K562 (cell line): ENCODE data around the gene SDHC. TPM values are rescaled to one million over a fixed set of nuclear protein-coding genes. Genes with fewer than 3 reads are reported as not detected.
A peak's percentile ranks its signal among the peaks of the same experiment; 100 is the strongest.

Experiments
- ATAC-seq: fragments of 200-7000 bp; cut with Tn5 transposase; 3 replicates; pipeline ENCODE4 v1.9.1; 2020; ENCODE audit warnings: moderate library complexity
- BruUV-seq: library from RNA; stranded (reverse); fragments of 400-500 nt; replicated peaks from 2 replicates; lab custom pipeline; 2021; lab: Mats Ljungman, UMichigan
- CTCF ChIA-PET: fragments of 300-600 bp; formaldehyde crosslinking; extraction: SDS; loops from one replicate; lab custom pipeline; 2021; ENCODE audit warnings: low intra/inter-chr PET ratio; lab: Yijun Ruan, JAX
- POLR2A ChIA-PET: fragments of 300-600, 350-650 bp; sonication (Branson Sonifier 250); formaldehyde crosslinking; extraction: SDS; loops from one replicate; lab custom pipeline; 2021; ENCODE audit warnings: antibody characterized with exemption, inconsistent platforms; lab: Yijun Ruan, JAX
- DNase-seq, 4 experiments: peaks; one replicate each; pipeline versions ENCODE4 v3.0.0 to v3.0.0-alpha.2; 2011 to 2018; ENCODE audit warnings: low spot score in 3 of 4, mixed read lengths in 3 of 4; ENCODE audit errors: extremely low read depth in 1 of 4
- FAIRE-seq: peaks from 2 replicates; lab custom pipeline; 2011; peaks lifted over from hg19 to GRCh38; lab: Jason Lieb, UNC
- H2AFZ ChIP-seq: 2 replicates; pipeline ENCODE4 v1.6.0; 2011; ENCODE audit warnings: low read depth, low read length, control low read depth, inconsistent platforms
- H3K27ac ChIP-seq: fragments of 200-600 bp; 3 replicates; pipeline ENCODE4 v1.8.0; 2011; ENCODE audit warnings: low read depth, mild to moderate bottlenecking, control low read depth, inconsistent platforms, low read length, moderate library complexity, mixed read lengths; ENCODE audit errors: extremely low read depth
- H3K27me3 ChIP-seq, 2 experiments: fragments of 300-600 bp in 1 of 2; 2 replicates in 1 of 2; 3 replicates in 1 of 2; pipeline versions ENCODE4 v1.6.0 to v1.8.0; 2011; ENCODE audit warnings: inconsistent platforms in 2 of 2, low read length in 2 of 2, mild to moderate bottlenecking in 1 of 2, mixed read lengths in 1 of 2, moderate library complexity in 1 of 2; ENCODE audit not compliant: control insufficient read depth in 2 of 2, insufficient read depth in 2 of 2
- H3K36me3 ChIP-seq: fragments of 300-600 bp; 3 replicates; pipeline ENCODE4 v1.8.0; 2011; ENCODE audit warnings: mild to moderate bottlenecking, low read length, inconsistent platforms; ENCODE audit not compliant: control insufficient read depth, insufficient read depth
- H3K4me1 ChIP-seq, 2 experiments: fragments of 200-600 bp in 1 of 2; replicated peaks in 1 of 2; 2 replicates in 1 of 2; 3 replicates in 1 of 2; pipeline versions ENCODE4 v1.5.1 to v1.8.0; 2011; ENCODE audit warnings: inconsistent platforms in 2 of 2, low read length in 2 of 2, mild to moderate bottlenecking in 1 of 2, mixed read lengths in 1 of 2, moderate library complexity in 1 of 2; ENCODE audit not compliant: control insufficient read depth in 2 of 2, insufficient read depth in 2 of 2
- H3K4me2 ChIP-seq: 2 replicates; pipeline ENCODE4 v1.6.1; 2011; ENCODE audit warnings: low read length, control low read depth, inconsistent platforms, mixed read lengths; ENCODE audit not compliant: insufficient read depth
- H3K4me3 ChIP-seq: fragments of 200-600 bp; sonication (generic), shearing (Covaris generic); 2 replicates; pipeline ENCODE4 v1.5.1; 2016; ENCODE audit warnings: control low read depth, inconsistent platforms
- H3K79me2 ChIP-seq: fragments of 200-600 bp; 3 replicates; pipeline ENCODE4 v1.8.0; 2011; ENCODE audit warnings: low read length, inconsistent platforms; ENCODE audit not compliant: control insufficient read depth, insufficient read depth
- H3K9ac ChIP-seq, 2 experiments: 2 replicates each; pipeline versions ENCODE4 v1.6.0 to v1.6.1; 2011; ENCODE audit warnings: low read depth in 2 of 2, low read length in 2 of 2, control low read depth in 1 of 2, inconsistent platforms in 1 of 2, mild to moderate bottlenecking in 1 of 2, mixed read lengths in 1 of 2; ENCODE audit not compliant: insufficient read depth in 1 of 2
- H3K9me1 ChIP-seq: one replicate; pipeline ENCODE4 v1.6.0; 2011; ENCODE audit warnings: inconsistent platforms, mild to moderate bottlenecking, low read length, moderate library complexity; ENCODE audit not compliant: control insufficient read depth, insufficient read depth
- H3K9me3 ChIP-seq: replicated peaks from 2 replicates; pipeline ENCODE4 v1.5.1; 2011; ENCODE audit warnings: low read depth, low read length, inconsistent platforms; ENCODE audit not compliant: control insufficient read depth, insufficient read depth
- H4K20me1 ChIP-seq: replicated peaks from 2 replicates; pipeline ENCODE4 v1.6.1; 2011; ENCODE audit warnings: low read length, inconsistent platforms, mixed read lengths; ENCODE audit not compliant: control insufficient read depth, insufficient read depth
- ARID1B ChIP-seq: fragments of 450-650 bp; IDR thresholded peaks from 2 replicates; pipeline ENCODE4 v1.6.1; 2016; ENCODE audit warnings: antibody characterized with exemption, mild to moderate bottlenecking, inconsistent platforms
- ELF1 ChIP-seq: fragments of 200-800 bp; sonication (Bioruptor generic); IDR thresholded peaks from 2 replicates; pipeline ENCODE4 v1.6.1; 2016; ENCODE audit warnings: missing genetic modification characterization, missing compliant biosample characterization
- FOXJ2 ChIP-seq: fragments of 200-800 bp; sonication (Bioruptor generic); IDR thresholded peaks from 2 replicates; pipeline ENCODE4 v1.6.1; 2016; ENCODE audit warnings: missing genetic modification characterization, missing compliant biosample characterization
- FOXK2 ChIP-seq, 2 experiments: fragments of 450-650 bp; IDR thresholded peaks in 1 of 2; conservative IDR thresholded peaks in 1 of 2; 2 replicates each; pipeline ENCODE4 v1.6.1; 2016; ENCODE audit warnings: low read depth in 2 of 2, mild to moderate bottlenecking in 1 of 2
- GABPB1 ChIP-seq: sonication (generic); formaldehyde crosslinking; IDR thresholded peaks from 2 replicates; pipeline ENCODE4 v1.8.0; 2022; ENCODE audit warnings: mild to moderate bottlenecking, missing genetic modification reagents
- HDAC1 ChIP-seq, 2 experiments: fragments of 450-650 bp; IDR thresholded peaks; 2 replicates each; pipeline ENCODE4 v1.6.1; 2016 to 2017; ENCODE audit warnings: inconsistent platforms in 1 of 2, mild to moderate bottlenecking in 1 of 2, moderate library complexity in 1 of 2
- HMBOX1 ChIP-seq: sonication (generic); IDR thresholded peaks from 2 replicates; pipeline ENCODE4 v1.6.1; 2016
- KLF1 ChIP-seq: fragments of 450-650 bp; IDR thresholded peaks from 2 replicates; pipeline ENCODE4 v1.6.1; 2016; ENCODE audit warnings: missing genetic modification characterization, missing compliant biosample characterization
- MCM5 ChIP-seq: fragments of 450-650 bp; IDR thresholded peaks from 2 replicates; pipeline ENCODE4 v1.6.1; 2016; ENCODE audit warnings: low read depth
- MIER1 ChIP-seq: fragments of 450-650 bp; IDR thresholded peaks from 2 replicates; pipeline ENCODE4 v1.6.1; 2016; ENCODE audit warnings: antibody characterized with exemption, mild to moderate bottlenecking, low read depth
- SMARCC2 ChIP-seq: fragments of 450-650 bp; IDR thresholded peaks from 2 replicates; pipeline ENCODE4 v1.6.1; 2017; ENCODE audit warnings: antibody characterized with exemption, moderate library complexity, mild to moderate bottlenecking, low read depth
- SMARCE1 ChIP-seq: fragments of 450-650 bp; IDR thresholded peaks from 2 replicates; pipeline ENCODE4 v1.7.1; 2016; ENCODE audit warnings: mild to moderate bottlenecking
- TFE3 ChIP-seq: fragments of 450-650 bp; formaldehyde crosslinking; IDR thresholded peaks from 2 replicates; pipeline ENCODE4 v1.4.0; 2020; ENCODE audit warnings: mild to moderate bottlenecking, mixed read lengths
- TSC22D4 ChIP-seq: fragments of 450-650 bp; IDR thresholded peaks from 2 replicates; pipeline ENCODE4 v1.6.1; 2016; ENCODE audit warnings: missing genetic modification characterization, missing biosample characterization, control low read depth
- ZNF212 ChIP-seq: fragments of 450-650 bp; formaldehyde crosslinking; IDR thresholded peaks from 2 replicates; pipeline ENCODE4 v1.4.0; 2020; ENCODE audit warnings: mild to moderate bottlenecking
- ZNF282 ChIP-seq: sonication (generic); formaldehyde crosslinking; IDR thresholded peaks from 2 replicates; pipeline ENCODE4 v1.8.1; 2023; ENCODE audit warnings: missing genetic modification reagents
- ZNF76 ChIP-seq: fragments of 250-450 bp; sonication (Bioruptor Pico); IDR thresholded peaks from 2 replicates; pipeline ENCODE4 v1.4.0; 2020; ENCODE audit warnings: mild to moderate bottlenecking, moderate library complexity, borderline replicate concordance
- WGBS: fragments of 100-300 bp; shearing (Covaris generic); methylation state at CpG from one replicate; pipeline ENCODE4 v1.1.6; 2016; ENCODE audit warnings: low coverage, mixed read lengths; ENCODE audit not compliant: insufficient coverage; ENCODE audit errors: missing lambda C conversion rate; 5-methylcytosine and 5-hydroxymethylcytosine counted together
- in situ Hi-C: fragments of 300-500 bp; cut with MboI; formaldehyde crosslinking; loops from 4 replicates; pipeline ENCODE4 v1.15.0; 2018; ENCODE audit warnings: inconsistent platforms, mixed read lengths
- intact Hi-C: fragments of 100-400 bp; cut with micrococcal nuclease; formaldehyde crosslinking; loops from 2 replicates; pipeline ENCODE4 v1.14.2; 2022
- polyA plus RNA-seq, 8 experiments: library from polyadenylated mRNA; depleted of rRNA in 4 of 8; stranded (reverse) in 5 of 8; unstranded in 3 of 8; fragments of >200 nt; fragmentation: Nextera tagmentation in 2 of 8; fragmentation: Illumina TruSeq in 1 of 8; extraction: Ambion mirVana in 2 of 8; extraction: Trizol in 1 of 8; gene quantifications; 2 replicates each; pipeline versions ENCODE4 v1.2.1 to v1.2.3, GENCODE V29; 2011 to 2014; ENCODE audit warnings: inconsistent platforms in 1 of 8, missing spikeins in 1 of 8
- total RNA-seq, 7 experiments: library from RNA; depleted of rRNA in 6 of 7; stranded (reverse); fragments of >200 nt in 6 of 7; fragmentation: Illumina TruSeq in 2 of 7; extraction: Trizol in 2 of 7; gene quantifications; 2 replicates each; pipeline versions ENCODE4 v1.2.1 to v1.2.3, GENCODE V29; 2011 to 2021; ENCODE audit warnings: low replicate concordance in 1 of 7

The SDHC gene
- total and polyA plus RNA-seq, 9 of the 15 experiments (the other 6 are each of a cell fraction or from before 2014, with no cell fraction given): 7.7 to 309 (median 174) TPM

- no peak for ATAC-seq
- 96% methylated on average over 4 of the region's 4 CpGs for whole genome bisulfite sequencing
- peaks cover 20% of the 10 kb centered on the region for H3K79me2 ChIP-seq
- H3K4me2 ChIP-seq: no peak overlapping the region
- H3K9ac ChIP-seq: no peak overlapping the region
- no peak overlapping the region for H3K4me3 ChIP-seq
- TF ChIP-seq KLF1 (tag): no peak
- no peak for TF ChIP-seq SMARCE1
- no peaks in the 10 kb centered on the region for H3K9me3 ChIP-seq
- no peak for DNase-seq
- no TSS peak for BruUV-seq
- intact Hi-C loops (no loop called here), in situ Hi-C loops (no loop called here)
- no peaks in the 10 kb centered on the region for H4K20me1 ChIP-seq
- POLR2A ChIA-PET: no interaction called here
- peaks cover 58% of the 10 kb centered on the region for H3K36me3 ChIP-seq
- CTCF ChIA-PET: no interaction called here
- H3K27me3 ChIP-seq: no peaks in the 10 kb centered on the region
- no peaks in the 10 kb centered on the region for H3K4me1 ChIP-seq
- peak; percentile 11 for FAIRE-seq
- H3K27ac ChIP-seq: no peak overlapping the region
- no peak overlapping the region for H2AFZ ChIP-seq
- no peaks in the 10 kb centered on the region for H3K9me1 ChIP-seq
These were observed 9.8 kb downstream of the SDHC start for GRCh38 chr1:161324020-161324419.

DNA sequence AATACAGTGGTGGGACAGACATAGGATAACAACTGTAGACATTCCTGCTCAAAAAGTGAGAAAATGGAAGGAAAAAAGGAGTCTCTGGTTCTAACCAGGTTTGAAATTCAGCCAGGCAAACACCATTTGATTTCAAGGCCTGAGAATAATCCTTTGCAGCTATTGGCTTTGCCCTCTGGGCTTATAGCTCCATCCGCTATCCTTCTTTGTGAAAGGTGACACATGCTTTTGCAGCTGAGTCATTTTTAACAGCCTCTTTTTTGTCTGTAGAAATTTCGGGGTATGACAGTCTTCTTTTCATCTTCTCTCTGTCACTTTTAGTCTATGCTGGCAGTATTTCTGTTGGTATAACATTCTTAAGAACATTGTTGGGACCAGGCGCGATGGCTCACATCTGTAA, 16.2 kb downstream of the SDHC start:
- Histone ChIP-seq H3K9ac (no peak overlapping the region), H3K27ac (no peak overlapping the region; the same call in 2 of the 3 replicates), H3K27me3 (no peaks in the 10 kb centered on the region), H3K36me3 (peaks cover 82% of the 10 kb centered on the region), H2AFZ (no peak overlapping the region), H3K9me1 (no peaks in the 10 kb centered on the region), H3K4me3 (no peak overlapping the region), H3K79me2 (no peaks in the 10 kb centered on the region), H3K4me1 (no peaks in the 10 kb centered on the region), H3K9me3 (no peaks in the 10 kb centered on the region), H4K20me1 (no peaks in the 10 kb centered on the region), H3K4me2 (no peak overlapping the region)
- no TSS peak for BruUV-seq
- ChIA-PET CTCF (no interaction called here), POLR2A (no interaction called here)
- 95% methylated on average over 4 of the region's 4 CpGs for WGBS
- in situ Hi-C loops (no loop called here), intact Hi-C loops (no loop called here)
- FAIRE-seq (no peak), ATAC-seq (no peak), DNase-seq (no peak)
- TF ChIP-seq HMBOX1 (no peak), MCM5 (no peak), TFE3 (CRISPR knock-in tag) (no peak), TSC22D4 (no peak), FOXJ2 (tag) (no peak), ZNF282 (CRISPR knock-in tag) (no peak), SMARCC2 (no peak), HDAC1 (IDR thresholded peaks at IDR 0.05) (no peak), ARID1B (no peak), ZNF76 (CRISPR knock-in tag) (no peak), MIER1 (no peak), ZNF212 (no peak), ELF1 (no peak), FOXK2 (conservative IDR thresholded peaks at IDR 0.05 in 1 of 2, IDR thresholded peaks at IDR 0.05 in 1 of 2; ENCODE audit: low read depth in 2 of 2) (no peak), GABPB1 (no peak)
